CD4-positive, alpha-beta T cell treated with Interleukin-12 subunit alpha and Interleukin-12 subunit beta, for 1 hour (primary cell): ENCODE results near the gene NLRC3.

Experiments used
- DNase-seq: peaks from one replicate; pipeline ENCODE4 v3.0.0-alpha.2; 2020

The NLRC3 gene

DNA sequence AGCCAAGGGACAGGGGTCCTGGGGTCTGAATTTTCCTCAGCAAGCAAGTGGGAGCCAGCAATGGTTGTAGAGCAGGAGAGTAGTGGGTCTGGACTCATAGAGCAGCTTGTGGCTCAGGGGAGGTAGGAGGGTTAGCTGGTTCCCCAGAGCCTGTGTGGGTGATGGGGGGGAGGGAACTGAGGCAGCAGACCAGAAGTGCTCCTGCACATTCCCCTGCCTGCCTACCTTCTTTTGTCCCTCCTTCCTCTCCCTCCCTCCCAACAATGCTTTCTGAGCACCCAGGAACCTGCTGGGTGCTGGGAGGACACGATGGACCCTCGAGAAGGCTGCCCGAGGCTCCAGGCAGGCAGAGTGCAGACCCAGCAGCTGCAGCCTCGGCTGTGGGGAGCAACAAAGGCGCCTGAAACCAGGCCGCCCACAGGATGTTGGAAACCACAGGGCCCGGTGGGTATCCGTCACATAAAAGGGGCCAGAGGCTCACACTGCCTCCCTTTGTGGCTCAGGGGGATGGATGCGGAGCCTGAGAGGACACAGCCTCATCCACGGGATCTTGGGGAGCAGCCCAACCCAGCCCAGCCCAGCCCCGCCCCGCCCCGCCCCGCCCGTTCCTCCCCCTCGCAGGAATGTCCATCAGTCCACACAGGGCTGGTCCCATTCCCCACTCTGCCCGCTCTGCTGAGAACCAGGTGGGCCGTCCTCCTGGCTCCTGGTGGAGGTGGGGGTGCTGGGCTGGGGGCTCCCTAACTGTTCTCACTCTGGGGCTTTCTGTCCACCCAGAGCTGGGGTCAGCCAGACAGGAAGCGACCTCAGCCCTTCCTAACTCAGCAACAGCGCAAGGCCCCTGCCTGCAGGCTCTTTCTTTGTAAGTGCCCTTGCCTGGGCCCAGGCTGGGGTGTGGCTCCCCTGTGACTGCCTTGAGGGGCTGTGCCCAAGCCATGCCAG, 1.7 kb upstream of the NLRC3 start:
- peak; percentile 60 for DNase-seq

DNA sequence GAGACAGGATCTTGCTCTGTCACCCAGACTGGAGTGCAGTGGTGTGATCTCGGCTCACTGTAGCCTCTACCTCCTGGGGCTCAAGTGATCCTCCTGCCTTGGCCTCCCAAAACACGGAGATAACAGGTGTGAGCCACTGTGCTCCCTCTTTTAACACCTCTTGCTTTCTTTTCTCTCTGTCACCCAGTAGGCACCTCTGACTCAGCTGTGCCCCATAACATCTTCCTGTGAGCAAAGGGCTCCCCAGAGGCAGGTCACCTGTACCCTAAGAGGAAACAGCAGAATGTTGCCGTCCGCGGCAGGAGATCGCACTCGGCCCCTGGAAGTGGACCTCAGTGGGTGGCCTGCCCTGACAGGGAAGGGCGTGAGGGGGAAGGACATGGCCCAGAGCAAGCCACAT, 918 bp upstream of the NLRC3 start:
- DNase-seq, result peak; percentile 53

DNA sequence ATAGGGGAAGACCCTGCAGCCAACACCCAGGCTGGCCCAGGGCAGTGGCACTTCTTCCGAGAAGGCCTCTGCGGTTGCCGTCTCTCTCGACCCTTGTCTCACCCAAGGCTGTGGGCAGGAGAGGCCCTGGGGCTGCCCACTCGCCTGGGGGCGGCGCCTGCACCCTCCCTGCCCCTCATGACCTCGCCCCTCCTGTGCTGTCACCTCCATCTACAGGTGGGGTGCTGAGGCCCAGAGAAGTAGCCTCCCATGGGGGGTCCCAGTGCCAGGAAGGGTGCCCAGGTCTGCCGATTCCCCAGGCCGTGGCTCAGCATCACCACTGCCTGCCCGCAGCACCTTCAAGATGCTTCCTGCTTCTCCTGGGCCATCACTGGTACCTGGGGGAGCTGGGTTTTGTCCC, 992 bp downstream of the NLRC3 start:
- peak; percentile 22 for DNase-seq

DNA sequence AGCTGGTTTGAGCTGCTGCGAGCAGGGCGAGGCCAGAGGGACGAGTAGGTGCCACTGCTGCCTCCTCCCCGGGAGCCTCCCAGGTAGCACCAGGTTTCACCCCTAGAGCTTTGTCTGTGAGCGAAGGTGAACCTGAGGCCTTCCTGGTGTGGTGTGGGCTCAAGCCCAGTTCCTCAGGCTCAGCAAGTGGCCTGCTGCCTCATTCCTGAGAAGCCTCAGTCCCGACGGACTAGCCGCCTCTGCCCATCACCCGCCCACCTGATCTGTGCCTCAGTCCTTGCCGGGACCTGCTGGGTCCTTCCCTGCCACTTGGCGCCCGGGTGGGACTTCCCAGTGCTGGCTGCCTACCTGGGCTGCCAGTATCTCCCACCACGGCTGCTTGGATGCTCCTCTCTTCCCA, 1.7 kb downstream of the NLRC3 start:
- DNase-seq, result no peak

DNA sequence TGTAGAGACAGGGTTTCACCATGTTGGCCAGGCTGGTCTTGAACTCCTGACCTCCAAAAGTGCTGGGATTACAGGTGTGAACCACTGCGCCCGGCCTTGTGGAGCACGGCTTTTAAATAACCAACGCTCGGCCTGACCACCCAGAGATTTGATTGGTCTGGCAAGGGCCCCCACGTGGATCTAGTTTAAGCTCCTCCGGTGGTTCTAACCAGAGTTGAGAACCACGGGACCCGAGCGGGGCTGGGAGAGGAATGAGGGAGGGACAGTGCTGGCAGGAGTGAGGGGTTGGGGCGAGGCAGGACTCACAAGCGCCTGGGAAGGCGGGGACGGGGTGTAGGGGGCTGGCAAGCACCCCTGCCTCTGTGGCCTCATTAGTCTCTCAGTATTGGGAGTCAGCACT, 3.0 kb downstream of the NLRC3 start:
- DNase-seq, result no peak

DNA sequence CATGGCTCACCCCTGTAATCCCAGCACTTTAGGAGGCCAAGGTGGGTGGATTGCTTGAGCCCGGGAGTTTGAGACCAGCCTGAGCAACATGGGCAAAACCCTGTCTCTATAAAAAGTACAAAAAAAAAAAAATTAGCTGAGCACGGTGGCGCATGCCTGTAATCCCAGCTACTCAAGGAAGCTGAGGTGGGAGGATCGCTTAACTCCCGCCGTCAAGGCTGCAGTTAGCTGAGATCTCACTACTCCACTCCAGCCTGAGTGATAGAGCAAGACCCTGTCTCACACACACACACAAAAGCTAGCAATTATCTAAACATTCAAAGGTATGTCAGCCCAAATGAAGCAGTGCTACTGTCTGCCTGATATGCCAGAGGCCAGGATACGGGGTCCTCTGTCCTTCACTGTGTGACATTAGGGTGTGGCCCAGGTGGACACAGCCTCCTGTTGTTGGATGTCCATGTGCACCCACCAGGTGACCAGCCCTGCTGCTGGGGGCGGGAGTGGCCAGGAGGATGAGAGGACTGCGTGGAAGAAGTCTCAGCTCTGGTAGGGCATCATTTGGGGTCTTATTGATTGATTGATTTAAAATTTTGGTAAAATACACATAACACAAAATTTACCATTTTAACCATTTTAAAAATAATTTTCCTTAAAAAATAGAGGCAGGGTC, 3.9 kb downstream of the NLRC3 start:
- no peak for DNase-seq

DNA sequence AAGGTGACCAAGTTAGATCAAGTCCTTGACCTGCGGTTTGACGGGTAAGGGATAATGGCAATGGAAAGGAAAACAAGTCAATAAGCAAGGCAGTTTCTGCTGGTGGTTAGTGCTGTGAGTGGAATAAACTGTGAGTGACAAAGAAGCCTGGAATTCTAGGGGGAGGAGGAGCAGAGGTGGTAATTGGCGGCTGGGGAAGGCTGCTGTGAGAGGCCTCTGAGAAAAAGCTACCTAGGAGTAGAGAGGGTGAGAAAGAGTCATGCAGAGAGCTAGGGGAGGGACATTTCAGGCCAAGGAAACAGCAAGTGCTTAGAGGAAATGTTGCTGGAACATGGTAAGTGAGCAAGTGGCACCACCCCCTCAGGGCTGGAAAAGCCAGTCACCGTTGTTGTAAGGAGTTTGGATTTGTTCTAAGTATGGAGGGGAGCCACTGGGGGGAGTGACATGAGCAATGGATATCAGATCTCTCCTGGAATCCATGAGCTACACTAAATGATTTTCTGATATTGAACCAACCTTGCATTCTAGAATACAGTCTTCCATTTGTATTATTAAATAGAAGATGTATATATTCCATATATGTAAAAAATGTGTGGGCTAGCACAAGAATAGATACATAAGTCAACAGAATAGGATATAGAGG, 6.7 kb downstream of the NLRC3 start:
- no peak for DNase-seq

DNA sequence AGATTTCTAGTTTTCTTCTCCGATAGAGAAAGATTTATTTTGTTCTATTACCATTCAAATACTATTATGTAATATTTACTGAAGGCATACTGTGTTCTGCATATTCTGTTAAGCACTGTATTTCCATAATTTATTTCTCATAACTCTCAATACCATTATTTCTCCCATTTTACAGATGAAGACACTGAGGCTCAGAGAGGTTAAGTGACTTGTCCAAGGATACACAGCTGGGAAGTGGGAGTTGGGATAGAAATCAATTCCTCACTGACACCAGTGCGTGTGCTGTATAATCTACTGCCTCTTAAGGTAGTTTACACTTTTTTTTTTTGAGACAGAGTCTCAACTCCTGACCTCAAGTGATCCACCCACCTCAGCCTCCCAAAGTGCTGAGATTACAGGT, 7.4 kb downstream of the NLRC3 start:
- DNase-seq, result no peak

DNA sequence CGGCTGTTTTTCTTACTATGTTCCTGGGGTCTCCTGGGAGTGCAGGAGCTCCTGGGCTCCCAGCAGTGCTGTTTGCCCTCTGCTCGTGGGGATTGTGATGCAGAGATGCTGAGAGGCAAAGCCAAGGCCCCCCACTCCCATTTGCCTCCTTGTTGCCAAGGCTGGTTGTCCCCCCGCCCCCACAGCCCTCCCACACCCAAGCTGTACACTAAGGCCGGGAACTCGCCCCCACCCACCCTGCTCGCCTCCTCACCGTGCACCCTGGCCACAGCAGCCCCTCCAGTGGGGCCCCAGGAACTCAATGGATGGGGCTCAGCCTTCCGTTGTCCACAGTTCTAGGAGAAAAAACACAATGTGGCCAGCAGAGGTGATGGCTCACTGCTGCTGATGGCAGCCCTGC, 10.2 kb downstream of the NLRC3 start:
- no peak for DNase-seq

DNA sequence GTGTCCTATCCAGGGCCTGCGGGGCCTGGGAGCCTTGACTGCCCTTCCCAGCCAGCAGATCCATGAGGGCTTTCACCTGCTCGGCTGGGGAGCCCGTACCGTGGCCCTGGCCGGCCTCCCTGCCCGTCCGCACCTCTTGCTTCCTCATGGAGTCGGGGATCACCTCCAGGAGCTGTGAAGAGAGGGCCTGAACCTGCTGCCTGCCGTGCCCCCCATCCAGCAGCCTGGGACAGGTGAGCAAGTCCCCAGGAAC, 12.4 kb downstream of the NLRC3 start:
- DNase-seq, result no peak

DNA sequence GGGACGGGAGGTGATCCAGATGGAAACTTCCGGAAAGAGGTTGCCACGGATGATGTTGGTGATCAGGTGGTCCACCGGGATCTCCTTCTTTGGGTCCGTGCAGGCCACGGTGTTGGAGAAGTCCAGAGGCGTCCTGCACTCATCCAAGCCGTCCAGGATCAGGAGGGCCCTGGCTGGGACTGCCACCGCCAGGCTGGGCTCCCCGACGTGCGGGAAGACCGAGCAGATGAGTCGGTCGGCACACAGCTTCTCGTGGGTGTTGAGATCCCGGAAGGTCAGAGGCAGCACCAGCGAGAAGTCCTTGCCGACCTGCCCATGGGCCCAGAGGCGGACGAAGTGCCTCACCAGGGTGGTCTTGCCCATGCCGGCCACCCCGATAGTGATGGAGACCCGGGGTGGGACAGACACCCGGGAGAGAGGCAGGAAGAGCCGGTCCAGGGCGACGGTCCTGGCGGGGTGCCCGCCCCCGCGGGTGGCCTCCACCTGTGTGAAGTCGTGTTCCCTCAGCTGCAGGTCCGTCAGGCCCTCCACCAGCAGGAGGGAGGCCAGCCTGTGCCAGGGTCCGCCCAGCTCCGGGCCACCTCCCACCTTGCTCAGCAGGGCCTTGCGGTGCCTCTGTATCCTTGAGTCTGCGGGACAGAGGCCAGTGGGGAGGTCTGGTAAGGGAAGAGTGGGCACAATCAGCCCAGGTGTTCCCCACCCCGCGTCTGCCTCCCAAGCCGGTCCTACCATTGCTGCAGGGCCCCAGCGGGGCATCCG, 12.9 kb downstream of the NLRC3 start:
- DNase-seq, result no peak

DNA sequence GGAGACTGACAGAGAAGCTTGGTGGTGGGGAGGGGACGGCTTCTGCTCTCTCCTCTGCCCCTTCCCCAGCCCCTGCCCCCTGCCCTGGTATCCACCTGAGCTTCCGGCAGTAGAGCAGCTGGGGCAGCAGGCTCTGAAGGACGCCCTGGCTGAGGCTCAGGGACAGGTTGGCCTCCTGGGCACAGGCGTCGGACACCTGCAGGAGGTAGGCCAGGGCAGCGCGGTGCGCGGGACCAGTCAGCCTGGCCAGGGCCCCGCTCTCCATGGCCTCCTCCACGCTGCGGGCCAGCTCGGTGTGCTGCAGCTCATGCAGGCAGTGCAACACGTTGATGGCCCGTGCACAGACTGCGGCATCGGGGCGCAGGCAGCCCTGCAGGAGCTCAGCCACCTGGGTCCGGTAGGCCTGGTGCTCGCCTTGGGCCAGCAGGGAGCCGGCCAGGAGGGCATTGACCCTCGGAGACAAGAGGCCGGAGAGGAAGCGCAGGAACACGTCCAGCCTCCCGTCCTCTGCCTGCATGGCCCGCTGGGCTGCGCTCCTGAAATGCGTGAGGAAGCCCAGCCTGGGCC, 14.2 kb downstream of the NLRC3 start:
- DNase-seq, result no peak

DNA sequence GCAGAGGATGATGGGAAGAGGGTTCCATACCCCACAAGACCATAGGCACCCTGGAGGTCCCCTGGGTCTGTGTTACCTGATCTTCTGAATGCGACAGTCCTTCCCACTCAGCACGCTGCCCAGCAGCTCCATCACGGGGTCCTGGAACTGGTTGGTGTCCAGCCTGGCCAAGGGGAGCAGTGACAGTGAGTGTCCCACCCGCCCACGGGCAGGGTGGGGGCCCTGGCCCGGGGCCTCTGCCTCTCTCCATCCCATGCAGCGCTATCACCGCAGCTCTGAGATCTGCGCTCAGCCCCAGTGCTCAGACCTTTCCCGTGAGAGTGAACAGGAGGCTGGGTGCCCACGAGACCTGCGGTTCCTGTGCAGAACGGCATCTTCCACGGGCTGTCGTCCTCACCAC, 15.6 kb downstream of the NLRC3 start:
- no peak for DNase-seq

DNA sequence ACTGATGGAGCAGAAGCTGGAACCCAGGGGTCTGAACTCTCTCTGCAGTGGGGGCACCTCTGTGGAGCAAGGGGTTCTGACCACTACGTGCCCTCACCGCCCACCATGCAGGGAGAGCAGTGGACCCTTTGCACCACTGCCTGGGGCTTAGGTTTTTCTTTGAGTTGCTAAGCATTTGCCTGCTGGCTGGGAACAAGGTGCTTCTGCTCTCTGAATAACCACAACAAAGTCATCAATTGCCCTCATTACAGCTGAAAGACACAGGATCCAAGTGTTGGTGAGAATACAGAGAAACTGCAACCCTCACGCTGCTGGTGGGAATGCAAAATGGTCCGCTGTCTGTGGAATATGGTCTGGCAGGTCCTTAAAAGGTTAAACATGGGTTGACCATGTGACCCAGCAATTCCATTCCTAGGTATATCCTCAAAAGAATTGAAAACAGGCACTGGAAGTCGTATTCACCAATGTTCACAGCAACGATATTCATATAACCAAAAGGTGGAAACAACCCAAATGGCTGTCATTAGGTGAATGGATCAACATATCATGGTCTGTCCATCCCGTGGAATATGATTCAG, 22.8 kb downstream of the NLRC3 start:
- no peak for DNase-seq

DNA sequence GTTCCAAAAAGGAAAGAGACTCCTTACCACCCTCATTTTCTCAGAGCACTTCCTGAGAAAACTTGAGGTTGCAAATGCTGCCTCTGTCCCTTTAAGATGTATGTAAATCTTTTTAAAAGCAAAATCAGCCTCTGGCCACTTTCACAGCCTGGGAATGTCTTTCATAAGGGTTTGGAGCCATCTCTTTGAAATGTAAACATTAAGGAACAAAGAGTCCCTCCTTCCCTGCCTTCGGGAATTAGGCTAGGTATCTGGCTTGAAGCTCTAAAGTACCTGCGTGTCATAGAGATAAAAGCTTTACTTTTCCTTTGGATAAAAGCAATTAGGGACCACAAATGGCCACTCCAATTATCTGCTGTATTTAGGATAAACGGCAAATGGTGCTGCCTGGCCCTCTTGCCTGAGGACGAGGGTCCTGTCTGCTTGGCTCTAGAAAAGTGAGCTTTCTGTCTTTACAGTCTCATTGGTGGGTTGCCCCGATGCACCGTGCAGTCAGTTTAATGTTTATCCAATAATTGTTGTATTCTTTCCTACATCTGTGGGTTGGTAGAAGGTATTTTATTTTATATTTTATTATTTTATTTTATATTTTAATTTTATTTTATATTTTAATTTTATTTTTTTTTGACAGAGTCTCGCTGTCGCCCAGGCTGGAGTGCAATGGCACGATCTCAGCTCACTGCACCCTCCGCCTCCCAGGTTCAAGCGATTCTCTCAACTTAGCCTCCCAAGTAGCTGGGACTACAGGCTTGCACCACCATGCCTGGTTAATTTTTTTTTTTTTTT, 23.9 kb downstream of the NLRC3 start:
- no peak for DNase-seq

DNA sequence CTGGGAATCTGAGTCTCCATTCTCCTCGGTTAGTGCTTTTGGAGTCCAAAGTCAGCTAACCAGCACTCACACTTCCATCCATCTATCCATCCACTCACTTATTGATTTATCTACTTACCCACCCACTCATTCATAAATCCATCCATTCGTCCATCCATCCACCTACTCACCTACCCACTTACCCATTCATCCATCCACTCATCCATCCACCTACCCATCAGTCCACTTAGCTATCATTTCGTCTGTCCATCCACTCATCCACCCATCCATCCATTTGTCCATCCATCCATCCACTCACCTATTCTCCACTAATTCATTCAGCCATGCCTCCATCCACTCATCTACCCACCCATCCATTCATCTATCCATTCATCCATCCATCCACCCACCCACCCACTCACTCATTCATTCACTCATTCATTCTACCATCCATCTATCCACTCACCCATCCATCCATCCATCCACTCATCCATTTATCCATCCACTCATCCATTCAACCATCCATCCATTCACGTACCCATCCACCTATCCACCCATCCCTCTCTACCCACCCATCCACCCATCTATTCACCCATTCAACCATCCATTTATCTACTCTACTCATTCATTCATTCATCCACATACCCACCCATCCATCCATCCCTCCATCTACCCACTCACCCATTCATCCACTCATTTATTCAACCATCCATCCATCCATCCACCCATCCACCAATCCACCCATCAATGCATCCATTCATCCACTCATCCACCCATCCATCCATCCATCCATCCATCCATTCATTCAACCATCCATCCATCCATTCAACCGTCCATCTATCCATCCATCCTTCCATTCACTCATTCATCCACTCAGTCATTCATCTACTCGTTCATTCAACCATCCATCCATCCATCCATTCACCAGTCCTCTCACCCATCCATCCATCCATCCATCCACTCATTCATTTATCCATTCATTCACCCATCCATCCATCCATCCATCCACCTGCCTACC, 26.1 kb downstream of the NLRC3 start:
- DNase-seq, result no peak

DNA sequence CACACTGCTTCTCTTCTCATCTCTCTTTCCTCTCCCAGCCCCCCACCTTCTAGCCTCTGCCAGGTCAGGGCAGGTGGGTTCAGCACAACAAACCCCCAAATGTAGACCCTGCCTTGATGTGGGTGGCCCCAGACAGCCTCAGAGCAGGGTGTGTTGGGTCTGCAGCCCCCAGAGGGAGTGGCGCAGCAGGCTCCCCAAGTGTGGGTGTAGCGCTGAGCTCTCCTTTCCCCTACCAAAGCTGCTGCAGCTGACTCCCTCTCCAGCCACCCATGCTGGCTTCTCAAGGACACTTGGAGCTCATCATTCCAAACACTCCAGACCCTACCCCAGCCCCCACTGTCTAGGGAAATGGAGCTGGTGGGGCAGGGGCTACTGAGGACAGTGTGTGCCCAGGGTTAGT, 27.3 kb downstream of the NLRC3 start:
- no peak for DNase-seq

DNA sequence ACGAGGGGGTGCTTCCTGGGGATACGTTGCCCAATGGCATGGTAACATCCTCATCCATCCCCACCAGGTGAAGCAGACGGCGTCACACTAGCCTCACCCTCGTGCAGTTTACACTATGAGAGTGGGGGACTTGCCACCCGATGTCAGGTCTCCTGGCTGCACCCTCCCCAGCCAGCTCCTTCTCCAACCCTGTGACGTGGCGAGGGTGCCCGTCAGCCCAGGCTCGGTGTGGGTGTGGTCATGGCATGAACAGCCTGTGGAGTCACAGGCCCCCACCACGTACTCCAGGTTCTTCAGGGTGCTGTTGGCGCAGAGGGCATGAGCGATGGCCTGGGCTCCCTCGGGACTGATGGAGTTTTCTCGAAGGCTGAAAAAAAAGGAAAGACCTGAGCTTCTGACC, 28.3 kb downstream of the NLRC3 start:
- DNase-seq, result no peak

DNA sequence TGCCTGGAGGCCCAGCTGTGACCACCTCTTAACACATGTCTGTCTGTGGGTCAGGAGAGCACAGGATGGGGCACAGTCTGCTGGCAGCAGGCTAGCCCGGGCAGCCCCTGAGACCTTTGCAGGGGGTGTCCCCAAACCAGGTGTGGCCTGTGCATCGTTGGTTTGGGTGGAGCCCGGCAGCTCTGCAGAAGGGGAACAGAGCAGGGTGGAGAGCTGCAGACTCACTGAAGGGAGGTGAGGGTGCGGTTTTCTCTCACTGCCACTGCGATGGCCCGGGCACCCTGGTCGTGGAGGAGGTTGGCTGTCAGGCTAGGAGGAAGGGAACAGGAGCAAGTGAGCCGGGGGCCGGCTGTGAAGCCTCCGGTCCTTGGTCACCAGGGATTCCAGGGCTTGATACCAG, 28.8 kb downstream of the NLRC3 start:
- DNase-seq, result no peak

DNA sequence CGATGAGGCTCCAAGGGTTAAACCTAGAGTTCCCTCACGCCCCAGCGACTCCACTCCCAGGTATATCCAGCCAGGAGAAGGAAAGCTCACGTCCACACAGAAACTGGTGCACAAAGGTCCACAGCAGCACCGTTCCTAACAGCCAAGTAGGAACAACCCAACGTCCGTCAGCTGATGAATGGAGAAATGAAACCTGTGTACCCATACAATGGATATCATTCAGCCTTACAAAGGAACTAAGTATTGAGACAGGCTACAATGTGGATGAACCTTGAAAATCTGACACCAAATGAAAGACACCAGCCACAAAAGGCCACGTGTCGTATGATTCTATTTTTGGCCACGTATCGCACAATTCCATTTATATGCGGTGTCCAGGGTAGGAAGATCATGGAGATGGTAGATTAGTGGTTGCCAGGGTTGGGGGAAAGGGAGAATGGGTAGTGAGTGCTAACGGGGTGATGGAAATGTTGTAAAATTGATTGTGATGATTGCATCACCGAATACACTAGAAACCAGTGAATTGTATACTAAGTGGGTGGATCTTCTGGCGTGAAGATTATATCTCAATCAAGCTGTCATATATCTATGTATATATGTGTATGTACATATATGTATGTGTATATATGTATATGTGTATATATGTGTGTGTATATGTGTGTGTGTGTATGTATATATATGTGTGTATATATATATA, 30.1 kb downstream of the NLRC3 start:
- no peak for DNase-seq
